Activated CD4-positive, alpha-beta T cell treated with anti-CD3 and anti-CD28 coated beads for 36 hours (primary cell): ENCODE measurements around the gene KRTAP3-3. TPM values are rescaled to one million over a fixed set of nuclear protein-coding genes. Genes with fewer than 3 reads are reported as not detected.
"Not testable (repeated sequence)": the region's sequence is repeated elsewhere in the genome, so short reads cannot be mapped to it uniquely, and the experiment has no call there.

Experiments
- ATAC-seq: fragments of 200-7000 bp; cut with Tn5 transposase; one replicate; pipeline ENCODE4 v1.10.0; 2021; ENCODE audit warnings: mild to moderate bottlenecking, moderate library complexity
- CTCF ChIA-PET: fragments of 350-600 bp; sonication (Branson Sonifier 250); formaldehyde crosslinking; loops from one replicate; lab custom pipeline; 2021; ENCODE audit warnings: antibody characterized with exemption; lab: Charles Lee
- POLR2A ChIA-PET: fragments of 350-600 bp; sonication (Branson Sonifier 250); formaldehyde crosslinking; loops from one replicate; lab custom pipeline; 2021; ENCODE audit warnings: antibody characterized with exemption, inconsistent platforms; lab: Charles Lee
- DNase-seq: peaks from one replicate; pipeline ENCODE4 v3.0.0-alpha.2; 2020
- H3K27ac Mint-ChIP-seq: one replicate; pipeline ENCODE4 v1.8.0; 2021; ENCODE audit warnings: mixed read lengths
- H3K27me3 Mint-ChIP-seq: one replicate; pipeline ENCODE4 v1.8.0; 2021; ENCODE audit warnings: mixed read lengths
- H3K36me3 Mint-ChIP-seq: one replicate; pipeline ENCODE4 v1.8.0; 2021; ENCODE audit warnings: low read depth, mixed read lengths
- H3K4me1 Mint-ChIP-seq: one replicate; pipeline ENCODE4 v1.8.0; 2021; ENCODE audit warnings: mixed read lengths
- H3K4me3 Mint-ChIP-seq: one replicate; pipeline ENCODE4 v1.8.0; 2021; ENCODE audit warnings: mild to moderate bottlenecking, moderate library complexity, mixed read lengths
- H3K9me3 Mint-ChIP-seq: one replicate; pipeline ENCODE4 v1.8.0; 2021; ENCODE audit warnings: low read depth, mixed read lengths
- intact Hi-C, 2 experiments: fragments of 100-400 bp; cut with DNase I in 1 of 2; cut with micrococcal nuclease in 1 of 2; formaldehyde crosslinking; loops; one replicate each; pipeline versions ENCODE4 v1.14.2 to v1.15.1; 2022 to 2024; cut with DNase I, micrococcal nuclease
- total RNA-seq, 2 experiments: library from RNA; stranded (reverse); gene quantifications; one replicate each; pipeline ENCODE4 v1.2.3, GENCODE V29; 2021

KRTAP3-3 gene
- total RNA-seq = not detected

DNA sequence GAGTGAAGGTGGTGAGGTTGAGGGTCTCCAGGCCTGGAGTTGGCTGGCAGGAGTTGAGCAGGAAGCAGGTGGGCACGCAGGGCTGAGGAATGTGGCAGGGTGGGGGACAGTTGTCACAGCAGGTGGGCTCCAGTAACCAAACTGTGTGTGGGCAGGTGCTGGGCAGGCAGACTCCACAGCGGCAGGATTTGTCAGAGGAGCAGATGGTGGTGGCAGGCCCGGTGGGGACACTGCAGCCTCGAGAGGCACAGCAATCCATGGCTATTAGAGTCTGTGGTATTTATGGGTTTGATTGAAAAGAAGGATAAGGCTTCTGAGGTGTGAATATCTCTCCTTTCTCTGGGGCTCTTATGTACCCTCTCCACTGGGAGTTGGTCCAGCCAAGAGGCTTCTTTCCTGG lies at the start of gene KRTAP3-3:
Gene KRTAP3-3 (minus strand): TSS at position 326 of the 400 bp plus-strand sequence. CDS start 67 bp downstream, at position 259.
- peaks cover 29% of the 10 kb centered on the region for H3K27me3 Mint-ChIP-seq
- POLR2A ChIA-PET = no interaction called here

DNA sequence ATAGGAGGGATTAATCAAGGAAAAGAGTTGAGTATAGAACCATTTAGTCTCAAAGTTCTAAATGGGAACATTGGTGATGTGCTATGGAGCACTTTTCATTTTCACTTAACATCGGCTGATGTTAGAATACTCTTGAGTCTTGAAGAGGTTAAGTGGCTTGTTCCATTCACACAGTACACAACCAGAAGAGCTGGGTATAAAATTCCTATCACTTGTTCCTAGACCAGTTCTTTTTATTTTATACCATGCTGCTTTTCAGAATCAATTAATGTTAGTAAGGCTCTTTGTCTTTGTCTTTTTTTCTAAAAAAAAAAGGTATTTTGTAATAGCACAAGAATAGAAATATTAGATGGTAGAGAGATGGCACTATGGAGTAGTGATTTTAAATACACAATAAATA lies 49.0 kb upstream of the KRTAP3-3 start:
- H3K9me3 Mint-ChIP-seq = peaks cover 5% of the 10 kb centered on the region
- ChIA-PET POLR2A (no interaction called here), CTCF (no interaction called here)
- ATAC-seq = no peak
- H3K4me1 Mint-ChIP-seq = no peaks in the 10 kb centered on the region
- no peak overlapping the region for H3K27ac Mint-ChIP-seq
- peaks cover 12% of the 10 kb centered on the region for H3K27me3 Mint-ChIP-seq
- H3K4me3 Mint-ChIP-seq = no peak overlapping the region
- no peaks in the 10 kb centered on the region for H3K36me3 Mint-ChIP-seq
- intact Hi-C loops = no loop called here
- DNase-seq = no peak

More for the DNA sequence above, at the start of gene KRTAP3-3:
- H3K27ac Mint-ChIP-seq = no peak within 1 kb of the TSS
- CTCF ChIA-PET = no interaction called here
- no peaks in the 10 kb centered on the region for H3K9me3 Mint-ChIP-seq
- no peaks in the 10 kb centered on the region for H3K4me1 Mint-ChIP-seq
- intact Hi-C loops = no loop called here
- no peak for DNase-seq
- ATAC-seq = no peak
- H3K36me3 Mint-ChIP-seq = no peaks in the 10 kb centered on the region
- no peak within 1 kb of the TSS for H3K4me3 Mint-ChIP-seq

DNA sequence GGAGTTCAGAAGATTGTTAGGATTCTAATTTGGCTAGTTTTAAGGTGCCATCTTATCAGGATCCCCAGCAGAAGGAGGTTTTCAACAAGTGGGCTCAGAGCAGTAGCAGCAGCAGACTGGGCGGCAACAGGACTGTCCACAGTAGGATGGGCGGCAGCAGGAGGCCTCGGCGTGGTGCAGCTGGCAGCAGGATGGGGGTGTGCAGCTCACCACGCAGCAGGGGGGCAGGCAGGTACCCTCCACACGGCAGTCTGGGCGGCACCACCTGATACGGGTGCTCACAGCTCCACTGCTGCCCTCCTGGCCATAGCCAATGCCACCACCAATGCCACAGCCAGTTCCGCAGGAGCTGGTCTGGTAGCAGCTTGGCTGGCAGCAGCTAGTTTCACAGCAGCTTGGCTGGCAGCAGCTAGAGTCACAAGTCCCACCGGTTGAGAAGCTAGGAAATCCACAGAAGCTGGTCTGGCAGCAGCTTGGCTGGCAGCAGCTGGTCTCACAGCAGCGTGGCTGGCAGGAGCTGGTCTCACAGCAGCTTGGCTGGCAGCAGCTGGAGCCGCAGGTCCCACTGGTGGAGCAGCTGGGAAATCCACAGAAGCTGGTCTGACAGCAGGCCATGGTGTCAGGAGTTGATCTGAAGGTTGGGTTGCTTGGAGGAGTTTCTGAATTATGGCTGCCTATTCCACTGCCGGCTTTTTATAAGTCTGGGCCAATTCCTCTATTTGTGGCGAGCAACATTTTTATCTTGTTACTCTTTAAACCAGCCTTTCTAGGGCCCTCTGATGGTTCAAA lies 47.0 kb upstream of the KRTAP3-3 start, which contains the start of gene KRTAP1-1:
Gene KRTAP1-1 (minus strand): TSS at position 668 of the 789 bp plus-strand sequence. CDS start 53 bp downstream, at position 615.
- intact Hi-C loops, ATAC-seq, POLR2A ChIA-PET, H3K4me3 Mint-ChIP-seq, H3K27me3 Mint-ChIP-seq, H3K27ac Mint-ChIP-seq, DNase-seq, H3K4me1 Mint-ChIP-seq, H3K9me3 Mint-ChIP-seq, H3K36me3 Mint-ChIP-seq: not testable (repeated sequence)
- CTCF ChIA-PET = interaction anchor here (0.5 kb wide), 1 partner anchor 28 kb away, joined by 3 read pairs; no protein-coding TSS in a partner anchor

- Mint-ChIP-seq H3K9me3 (no peaks in the 10 kb centered on the region), H3K27me3 (peaks cover 3% of the 10 kb centered on the region), H3K27ac (no peak overlapping the region), H3K36me3 (no peaks in the 10 kb centered on the region), H3K4me1 (no peaks in the 10 kb centered on the region), H3K4me3 (no peak overlapping the region)
- no peak for DNase-seq
- ATAC-seq = no peak
- ChIA-PET POLR2A (no interaction called here), CTCF (interaction anchor here (1.1 kb wide), 1 partner anchor 36 kb away, joined by 3 read pairs; no protein-coding TSS in a partner anchor)
- intact Hi-C loops = no loop called here
Observed at GRCh38 chr17:41037853-41038350, 43.9 kb upstream of the KRTAP3-3 start.

- ATAC-seq, POLR2A ChIA-PET, CTCF ChIA-PET, intact Hi-C loops, H3K4me1 Mint-ChIP-seq, H3K4me3 Mint-ChIP-seq, H3K27ac Mint-ChIP-seq, DNase-seq, H3K36me3 Mint-ChIP-seq, H3K9me3 Mint-ChIP-seq, H3K27me3 Mint-ChIP-seq: not testable (repeated sequence)
Observed at GRCh38 chr17:41034346-41034935, 40.5 kb upstream of the KRTAP3-3 start, which contains the start of gene KRTAP1-3. KRTAP1-3 (minus strand) TSS chr17:41034874; CDS start chr17:41034821, 53 bp downstream.

DNA sequence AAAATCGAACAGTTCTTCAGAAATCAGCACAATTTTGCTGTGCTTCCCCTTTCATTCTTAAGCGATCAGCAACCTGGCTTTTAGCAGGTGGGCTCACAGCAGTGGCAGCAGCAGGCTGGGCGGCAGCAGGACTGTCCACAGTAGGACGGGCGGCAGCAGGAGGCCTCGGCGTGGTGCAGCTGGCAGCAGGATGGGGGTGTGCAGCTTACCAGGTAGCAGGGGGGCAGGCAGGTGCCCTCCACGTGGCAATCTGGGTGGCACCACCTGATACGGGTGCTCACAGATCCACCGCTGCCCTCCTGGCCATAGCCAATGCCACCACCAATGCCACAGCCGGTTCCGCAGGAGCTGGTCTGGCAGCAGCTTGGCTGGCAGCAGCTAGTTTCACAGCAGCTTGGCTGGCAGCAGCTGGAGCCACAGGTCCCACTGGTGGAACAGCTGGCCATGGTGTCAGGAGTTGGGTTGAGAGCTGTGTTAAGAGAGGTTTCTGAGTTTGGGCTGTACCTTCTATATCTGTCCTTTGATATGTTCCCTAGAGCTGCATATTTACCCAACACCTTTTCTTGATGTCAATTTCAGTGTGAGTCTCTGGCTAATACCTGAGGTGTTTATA lies 35.8 kb upstream of the KRTAP3-3 start, which contains the start of gene KRTAP1-4:
Gene KRTAP1-4 (minus strand): TSS at position 563 of the 613 bp plus-strand sequence. CDS start 117 bp downstream, at position 446.
- H3K36me3 Mint-ChIP-seq = no peaks in the 10 kb centered on the region
- peaks cover 11% of the 10 kb centered on the region for H3K27me3 Mint-ChIP-seq
- no peak for ATAC-seq

GRCh38 chr17:41026715-41027471 lies 32.9 kb upstream of the KRTAP3-3 start, which contains the start of gene KRTAP1-5:
KRTAP1-5 (minus strand) TSS chr17:41027208; CDS start chr17:41027155, 53 bp downstream.
- CTCF ChIA-PET = no interaction called here
- POLR2A ChIA-PET = no interaction called here
- Mint-ChIP-seq H3K4me3 (no peak within 1 kb of the TSS), H3K36me3 (no peaks in the 10 kb centered on the region), H3K9me3 (no peaks in the 10 kb centered on the region), H3K27me3 (peaks cover 9% of the 10 kb centered on the region), H3K27ac (no peak within 1 kb of the TSS), H3K4me1 (no peaks in the 10 kb centered on the region)
- DNase-seq = no peak
- no peak for ATAC-seq
- intact Hi-C loops = no loop called here

More for the DNA sequence above, 35.8 kb upstream of the KRTAP3-3 start, which contains the start of gene KRTAP1-4:
- ChIA-PET CTCF (interaction anchor here (0.7 to 2.4 kb wide), 4 partner anchors 11 to 145 kb away, joined by 4 to 7 read pairs (median 4); partner anchors contain the start of gene KRT20), POLR2A (no interaction called here)
- H3K4me3 Mint-ChIP-seq = no peak within 1 kb of the TSS
- H3K9me3 Mint-ChIP-seq = no peaks in the 10 kb centered on the region
- H3K27ac Mint-ChIP-seq = no peak within 1 kb of the TSS
- intact Hi-C loops = no loop called here
- no peak for DNase-seq
- H3K4me1 Mint-ChIP-seq = no peaks in the 10 kb centered on the region

- intact Hi-C loops = no loop called here
- no peak overlapping the region for H3K4me3 Mint-ChIP-seq
- DNase-seq (no peak), ATAC-seq (no peak)
- no peaks in the 10 kb centered on the region for H3K36me3 Mint-ChIP-seq
- CTCF ChIA-PET = interaction anchor here (0.7 to 1.7 kb wide), 2 partner anchors 10 to 19 kb away, joined by 3 to 6 read pairs; no protein-coding TSS in a partner anchor
- H3K4me1 Mint-ChIP-seq = no peaks in the 10 kb centered on the region
- peaks cover 7% of the 10 kb centered on the region for H3K27me3 Mint-ChIP-seq
- POLR2A ChIA-PET = no interaction called here
- peaks cover 4% of the 10 kb centered on the region for H3K9me3 Mint-ChIP-seq
- no peak overlapping the region for H3K27ac Mint-ChIP-seq
Observed at GRCh38 chr17:41024697-41025096, 30.7 kb upstream of the KRTAP3-3 start.

- DNase-seq (no peak), ATAC-seq (no peak)
- Mint-ChIP-seq H3K4me1 (no peaks in the 10 kb centered on the region), H3K27ac (no peak overlapping the region), H3K36me3 (no peaks in the 10 kb centered on the region), H3K27me3 (peaks cover 4% of the 10 kb centered on the region), H3K9me3 (peaks cover 4% of the 10 kb centered on the region), H3K4me3 (no peak overlapping the region)
- intact Hi-C loops = no loop called here
- ChIA-PET CTCF (interaction anchor here (0.8 to 1.3 kb wide), 3 partner anchors 9 to 136 kb away, joined by 3 read pairs; no protein-coding TSS in a partner anchor), POLR2A (no interaction called here)
Observed at GRCh38 chr17:41020336-41020735, 26.4 kb upstream of the KRTAP3-3 start.

GRCh38 chr17:41019415-41019814 lies 25.5 kb upstream of the KRTAP3-3 start:
- Mint-ChIP-seq H3K36me3 (no peaks in the 10 kb centered on the region), H3K9me3 (peaks cover 4% of the 10 kb centered on the region), H3K27me3 (peaks cover 4% of the 10 kb centered on the region), H3K4me1 (no peaks in the 10 kb centered on the region), H3K4me3 (no peak overlapping the region), H3K27ac (no peak overlapping the region)
- CTCF ChIA-PET = no interaction called here
- ATAC-seq (no peak), DNase-seq (no peak)
- intact Hi-C loops = no loop called here
- POLR2A ChIA-PET = no interaction called here
